ENCODE measurements around the gene P2RX1.

Gene P2RX1

DNA sequence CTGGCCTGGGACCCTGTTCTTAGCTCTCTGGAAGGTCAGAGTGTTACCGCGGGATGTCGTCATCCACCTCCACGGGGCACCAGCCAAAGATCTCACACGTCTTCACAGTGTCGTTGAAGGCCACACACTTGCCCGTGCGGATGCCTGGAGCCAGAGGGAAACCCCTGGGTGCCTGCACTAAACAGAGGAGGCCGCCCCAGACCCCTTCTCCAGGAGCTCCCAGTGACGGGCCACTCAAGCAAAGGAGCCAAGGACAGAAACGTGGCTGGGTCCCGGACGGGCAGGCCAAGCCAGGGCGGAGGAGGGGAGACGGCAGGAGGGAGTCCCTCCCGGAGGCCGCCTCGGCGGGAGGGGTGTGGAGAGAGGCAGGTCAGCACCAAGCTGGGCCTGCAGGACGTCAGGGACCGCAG is 12.4 kb downstream of the P2RX1 start:
- no peak for DNase-seq

- DNase-seq = no peak
Observed at GRCh38 chr17:3903051-3903825, 13.0 kb downstream of the P2RX1 start.

- no peak for DNase-seq
Observed at GRCh38 chr17:3900646-3901045, 15.6 kb downstream of the P2RX1 start.

DNA sequence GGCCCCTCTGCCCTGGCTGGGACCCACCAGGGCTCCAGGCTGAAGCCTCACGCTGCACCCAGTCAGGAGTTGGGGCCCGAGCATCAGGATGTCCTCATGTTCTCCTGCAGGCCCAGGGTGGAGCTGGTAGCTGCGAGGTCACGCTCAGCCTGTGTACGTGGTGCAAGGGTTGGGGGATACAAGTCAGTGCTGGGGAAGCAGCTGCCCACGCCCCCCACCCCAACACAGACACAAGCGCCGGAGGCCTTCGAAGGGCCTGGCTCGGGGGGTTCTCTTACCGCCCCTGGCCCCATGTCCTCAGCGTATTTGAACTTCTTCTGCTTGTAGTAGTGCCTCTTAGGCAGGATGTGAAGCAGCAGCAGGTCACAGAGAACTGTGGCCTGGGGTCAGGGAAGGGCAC is 18.5 kb downstream of the P2RX1 start:
- no peak for DNase-seq

DNA sequence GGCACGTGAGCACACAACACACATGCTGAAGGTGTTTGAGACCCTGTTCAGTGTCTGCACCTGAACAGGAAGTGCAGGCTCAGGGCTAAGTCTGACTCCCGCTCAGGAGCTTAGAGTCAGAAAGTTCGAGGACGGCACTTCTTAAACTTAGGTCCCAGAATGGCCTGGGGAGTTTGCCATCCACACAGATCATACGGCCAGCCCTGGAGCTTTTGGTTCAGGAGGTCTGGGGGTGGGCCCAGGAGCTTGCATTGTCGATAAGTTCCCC is 19.4 kb downstream of the P2RX1 start:
- no peak for DNase-seq

- DNase-seq = no peak
Observed at GRCh38 chr17:3896108-3896967, 19.9 kb downstream of the P2RX1 start.

GRCh38 chr17:3895354-3895753 is 20.9 kb downstream of the P2RX1 start:
- DNase-seq = no peak

DNA sequence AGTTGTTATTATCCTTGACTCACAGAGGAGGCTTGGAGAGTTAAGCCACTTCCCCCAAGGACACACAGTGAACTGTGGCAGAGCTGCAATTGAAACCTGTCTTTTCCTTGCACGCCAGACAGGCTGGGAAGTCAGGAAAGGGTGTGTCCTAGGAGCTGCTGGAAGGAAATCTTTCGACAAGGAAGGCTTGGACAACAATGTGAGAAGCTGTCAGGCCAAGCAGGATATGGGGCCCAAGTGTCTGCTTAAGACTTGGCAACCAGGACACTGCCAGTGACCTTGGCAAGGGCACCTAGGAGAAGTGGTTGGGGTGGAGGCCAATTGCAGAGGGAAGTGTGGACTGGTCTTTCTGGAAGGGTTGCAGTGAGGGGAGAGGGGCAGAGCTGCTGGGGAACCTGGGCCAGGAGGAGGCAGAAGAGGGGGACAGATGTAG is 21.3 kb downstream of the P2RX1 start:
- DNase-seq = no peak

DNA sequence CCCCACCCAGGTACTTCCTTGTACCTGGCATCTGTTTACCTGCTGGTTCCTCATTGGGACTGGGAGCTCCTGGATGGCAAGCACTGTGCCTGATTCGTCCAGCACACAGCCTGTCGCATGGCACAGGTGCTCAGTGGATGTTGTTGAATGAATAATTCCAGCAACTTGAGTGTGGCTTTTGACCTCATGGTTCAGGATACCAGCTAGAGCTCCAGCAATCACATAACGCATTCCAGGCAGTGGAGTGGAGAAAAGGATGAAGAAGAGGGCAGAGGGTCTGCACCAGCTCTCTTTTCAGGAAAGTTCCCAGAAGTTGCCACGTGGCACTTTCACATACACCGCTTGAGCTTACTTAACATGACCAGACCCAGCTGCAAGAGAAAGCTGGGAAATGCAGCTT is 22.1 kb downstream of the P2RX1 start:
- no peak for DNase-seq

GRCh38 chr17:3893720-3894116 is 22.5 kb downstream of the P2RX1 start:
- peak; percentile 83 for DNase-seq

DNA sequence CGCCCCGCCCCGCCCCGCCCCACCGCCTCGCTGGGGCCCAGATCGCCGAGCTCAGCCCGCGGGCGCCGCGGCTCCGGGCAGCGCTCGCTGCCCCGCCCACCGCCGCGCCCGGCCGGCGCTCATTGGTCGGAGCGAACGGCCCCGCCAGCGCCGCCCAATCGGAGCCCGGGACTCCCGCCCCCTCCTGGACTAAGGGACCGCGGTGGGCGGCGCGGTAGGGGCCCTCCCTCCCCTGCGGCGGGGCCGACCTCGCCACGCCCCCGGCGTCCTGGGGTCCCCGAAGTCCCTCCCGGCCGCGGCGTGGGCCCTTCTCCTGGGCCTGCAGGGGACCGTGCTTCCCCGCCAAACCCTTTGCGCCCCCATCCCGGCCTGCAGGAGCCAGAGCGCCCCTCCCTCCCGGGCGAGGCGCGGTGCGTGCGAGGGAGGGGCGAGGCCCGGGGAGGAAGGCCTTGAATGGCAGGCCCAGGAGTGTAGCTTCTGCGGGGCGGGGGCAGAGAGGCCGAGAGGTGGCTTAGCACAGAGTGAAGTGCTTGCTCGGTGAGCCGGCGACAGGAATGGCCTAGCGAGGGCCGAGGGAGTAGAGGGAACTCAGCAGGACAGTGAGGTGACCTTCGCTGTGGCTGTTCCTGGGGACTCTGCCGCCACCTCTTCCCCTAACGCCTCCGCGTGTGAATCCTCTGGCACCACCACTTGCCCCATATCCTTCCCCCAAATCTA is 23.1 kb downstream of the P2RX1 start, which contains the start of gene CAMKK1:
Gene CAMKK1, minus strand, starts transcription at position 51 of the 717 bp plus-strand sequence. CDS start 7,366 bp downstream, outside the sequence.
- peak; percentile 96 for DNase-seq

GRCh38 chr17:3892095-3892998 is 23.9 kb downstream of the P2RX1 start:
- DNase-seq = peak; percentile 94

DNA sequence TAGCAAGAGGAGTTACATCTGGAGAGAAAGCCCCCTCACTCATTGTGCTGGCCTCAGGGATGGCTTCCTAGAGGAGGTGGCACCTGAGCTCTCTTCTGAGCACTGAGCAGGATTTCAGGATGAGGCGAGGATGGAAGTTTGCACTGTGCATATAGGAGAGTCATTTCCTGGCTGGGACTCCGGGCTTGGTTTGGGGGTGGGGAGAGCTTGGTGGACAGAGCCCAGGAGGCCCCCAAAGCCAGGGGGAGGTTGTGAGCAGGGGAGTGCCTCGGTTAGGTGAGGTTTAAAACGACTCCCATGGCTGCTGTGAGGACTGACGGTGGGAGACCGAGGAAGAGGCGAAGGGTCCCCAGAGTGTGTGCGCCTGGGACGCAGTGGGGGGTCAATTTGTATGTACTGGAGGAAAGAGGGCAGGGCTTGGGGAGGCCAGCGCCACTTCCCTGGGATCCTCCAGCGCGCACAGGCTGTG is 24.6 kb downstream of the P2RX1 start:
- DNase-seq = peak; percentile 80

DNA sequence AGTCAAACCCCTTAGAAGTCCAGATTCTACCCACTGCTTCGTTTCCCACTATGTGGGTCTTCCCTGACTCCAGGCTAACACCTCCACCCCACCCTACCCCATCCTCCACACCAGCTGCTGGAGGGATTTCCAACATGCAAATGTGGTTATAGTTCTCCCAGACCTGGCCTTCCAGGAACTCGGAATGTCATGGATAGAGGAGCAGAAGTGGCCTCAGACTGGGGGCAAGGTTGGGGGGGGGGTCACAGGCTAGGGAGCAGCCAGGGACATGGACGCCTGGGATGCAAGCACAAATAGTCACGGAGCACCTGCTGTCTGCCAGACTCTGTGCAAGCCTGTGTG is 25.4 kb downstream of the P2RX1 start:
- DNase-seq = peak; percentile 64

GRCh38 chr17:3890082-3890877 is 26.0 kb downstream of the P2RX1 start:
- DNase-seq = peak; percentile 96

DNA sequence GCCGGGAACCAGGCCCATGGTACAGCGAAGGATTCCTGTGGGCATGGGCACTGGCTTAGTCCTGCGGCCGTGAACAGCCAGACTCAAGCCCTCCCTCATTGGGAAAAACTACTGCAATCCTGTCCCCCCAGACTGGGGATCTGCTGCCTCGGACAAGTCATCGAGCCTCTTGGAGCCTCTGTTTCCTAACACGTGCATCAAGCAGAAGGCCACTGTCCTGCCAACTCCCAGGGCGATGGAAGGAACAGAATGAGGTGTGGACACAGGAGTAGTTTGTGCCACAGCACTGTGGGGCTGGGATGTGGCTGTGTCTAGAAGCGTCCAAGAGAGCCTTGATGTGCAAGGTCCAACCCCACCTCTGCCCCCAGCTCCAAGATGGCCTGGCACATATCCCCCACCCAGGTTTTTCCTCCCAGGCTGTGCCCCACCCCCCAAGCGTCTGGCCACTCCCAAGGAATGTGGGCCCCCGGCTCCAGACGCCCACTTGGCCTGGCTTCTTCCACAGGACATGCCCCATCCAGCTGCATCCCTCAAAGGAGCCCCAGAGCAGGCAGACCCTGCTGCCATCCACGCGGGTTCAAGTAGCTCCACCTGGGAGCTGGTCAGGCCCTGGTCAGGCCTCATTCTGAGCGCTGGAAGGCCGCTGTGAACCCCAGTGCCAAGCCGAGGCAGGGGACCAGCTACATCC is 26.8 kb downstream of the P2RX1 start:
- peak; percentile 50 for DNase-seq

- DNase-seq = peak; percentile 96
Observed at GRCh38 chr17:3888343-3889171, 27.7 kb downstream of the P2RX1 start.

- peak; percentile 81 for DNase-seq
Observed at GRCh38 chr17:3887804-3888203, 28.5 kb downstream of the P2RX1 start.

GRCh38 chr17:3887394-3887793 is 28.9 kb downstream of the P2RX1 start:
- DNase-seq = no peak

- DNase-seq = no peak
Observed at GRCh38 chr17:3886776-3887175, 29.5 kb downstream of the P2RX1 start.

All from DMS53 (cell line).